ENCODE data around the gene ZBTB20. TPM values are rescaled to one million over a fixed set of nuclear protein-coding genes. Genes with fewer than 3 reads are reported as not detected.

The ZBTB20 gene
- total and polyA plus RNA-seq, 10 of the 15 experiments (the other 5 are each of a cell fraction or from before 2014, with no cell fraction given): 0.20 to 5.5 (median 2.2) TPM

DNA sequence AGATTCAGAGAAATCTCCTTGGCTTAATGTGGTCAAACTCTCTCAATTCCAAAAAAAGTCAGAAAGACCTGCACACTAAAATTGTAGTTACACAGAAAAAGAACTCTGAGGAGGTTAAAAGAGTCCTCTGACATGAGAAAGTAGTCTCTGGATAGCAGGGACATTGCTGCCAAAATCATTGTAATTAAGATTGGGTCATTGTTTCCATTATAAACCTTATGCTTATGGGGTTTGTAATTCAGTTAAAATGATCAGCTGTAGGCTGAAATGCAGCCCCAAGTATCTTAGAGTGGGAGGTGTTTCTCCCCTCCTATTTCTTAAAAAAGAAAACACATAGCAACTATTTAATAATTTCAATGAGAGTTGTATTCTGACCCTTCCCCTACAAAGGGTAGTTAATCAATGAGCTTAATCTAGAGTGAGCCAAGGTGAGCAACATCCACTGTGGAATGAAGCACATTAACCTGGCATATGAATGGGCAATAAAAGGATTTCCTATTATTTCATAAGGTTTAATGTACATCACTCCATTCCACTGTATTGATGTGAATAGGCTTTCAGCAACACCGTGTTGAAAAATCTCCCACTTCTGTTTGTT, 446.4 kb downstream of the ZBTB20 start (continued):
- TF ChIP-seq MTA3 (IDR thresholded peaks at IDR 0.05; ENCODE audit: borderline replicate concordance, low read length) (no peak), MYC (IDR thresholded peaks at IDR 0.05; ENCODE audit: insufficient read depth, insufficient read length, insufficient replicate concordance, low read length, severe bottlenecking) (no peak), PAX5 (IDR thresholded peaks at IDR 0.05; ENCODE audit: borderline replicate concordance, low read depth, low read length) (no peak), ZSCAN29 (IDR thresholded peaks at IDR 0.05) (no peak), CEBPZ (IDR thresholded peaks at IDR 0.05; ENCODE audit: low read depth, low read length) (no peak)
- TF ChIP-seq, protein P1, sequence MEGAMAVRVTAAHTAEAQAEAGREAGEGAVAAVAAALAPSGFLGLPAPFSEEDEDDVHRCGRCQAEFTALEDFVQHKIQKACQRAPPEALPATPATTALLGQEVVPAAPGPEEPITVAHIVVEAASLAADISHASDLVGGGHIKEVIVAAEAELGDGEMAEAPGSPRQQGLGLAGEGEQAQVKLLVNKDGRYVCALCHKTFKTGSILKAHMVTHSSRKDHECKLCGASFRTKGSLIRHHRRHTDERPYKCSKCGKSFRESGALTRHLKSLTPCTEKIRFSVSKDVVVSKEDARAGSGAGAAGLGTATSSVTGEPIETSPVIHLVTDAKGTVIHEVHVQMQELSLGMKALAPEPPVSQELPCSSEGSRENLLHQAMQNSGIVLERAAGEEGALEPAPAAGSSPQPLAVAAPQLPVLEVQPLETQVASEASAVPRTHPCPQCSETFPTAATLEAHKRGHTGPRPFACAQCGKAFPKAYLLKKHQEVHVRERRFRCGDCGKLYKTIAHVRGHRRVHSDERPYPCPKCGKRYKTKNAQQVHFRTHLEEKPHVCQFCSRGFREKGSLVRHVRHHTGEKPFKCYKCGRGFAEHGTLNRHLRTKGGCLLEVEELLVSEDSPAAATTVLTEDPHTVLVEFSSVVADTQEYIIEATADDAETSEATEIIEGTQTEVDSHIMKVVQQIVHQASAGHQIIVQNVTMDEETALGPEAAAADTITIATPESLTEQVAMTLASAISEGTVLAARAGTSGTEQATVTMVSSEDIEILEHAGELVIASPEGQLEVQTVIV (IDR thresholded peaks at IDR 0.05; ENCODE audit: borderline replicate concordance, partially characterized antibody): no peak
